ENCODE data around the gene COL5A1. TPM values are rescaled to one million over a fixed set of nuclear protein-coding genes. Genes with fewer than 3 reads are reported as not detected.

Gene COL5A1
- total RNA-seq, 1 experiment from 2014 or later, result 2.1 TPM

DNA sequence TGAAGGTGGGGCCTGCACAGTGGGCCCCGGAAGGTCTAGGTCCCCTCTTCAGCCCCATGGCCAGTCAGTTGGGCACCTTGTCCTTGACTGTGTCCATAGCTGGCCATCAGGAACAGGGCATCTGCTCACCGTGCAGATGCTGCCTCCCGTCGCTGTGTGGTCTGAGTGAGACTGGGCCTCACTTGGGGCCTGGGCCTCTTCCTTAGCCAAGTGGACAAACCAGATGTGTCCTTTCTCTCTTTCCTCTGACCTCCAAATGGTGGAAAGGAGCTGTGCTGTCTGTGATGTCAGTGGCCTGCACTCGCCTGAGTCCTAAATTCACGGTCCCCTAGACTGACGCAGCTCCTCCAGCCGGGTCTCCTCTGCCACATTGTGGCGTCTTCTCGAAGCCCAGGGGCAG is 114.5 kb downstream of the COL5A1 start:
- no peak for DNase-seq (ENCODE audit: extremely low read depth, low read depth)

DNA sequence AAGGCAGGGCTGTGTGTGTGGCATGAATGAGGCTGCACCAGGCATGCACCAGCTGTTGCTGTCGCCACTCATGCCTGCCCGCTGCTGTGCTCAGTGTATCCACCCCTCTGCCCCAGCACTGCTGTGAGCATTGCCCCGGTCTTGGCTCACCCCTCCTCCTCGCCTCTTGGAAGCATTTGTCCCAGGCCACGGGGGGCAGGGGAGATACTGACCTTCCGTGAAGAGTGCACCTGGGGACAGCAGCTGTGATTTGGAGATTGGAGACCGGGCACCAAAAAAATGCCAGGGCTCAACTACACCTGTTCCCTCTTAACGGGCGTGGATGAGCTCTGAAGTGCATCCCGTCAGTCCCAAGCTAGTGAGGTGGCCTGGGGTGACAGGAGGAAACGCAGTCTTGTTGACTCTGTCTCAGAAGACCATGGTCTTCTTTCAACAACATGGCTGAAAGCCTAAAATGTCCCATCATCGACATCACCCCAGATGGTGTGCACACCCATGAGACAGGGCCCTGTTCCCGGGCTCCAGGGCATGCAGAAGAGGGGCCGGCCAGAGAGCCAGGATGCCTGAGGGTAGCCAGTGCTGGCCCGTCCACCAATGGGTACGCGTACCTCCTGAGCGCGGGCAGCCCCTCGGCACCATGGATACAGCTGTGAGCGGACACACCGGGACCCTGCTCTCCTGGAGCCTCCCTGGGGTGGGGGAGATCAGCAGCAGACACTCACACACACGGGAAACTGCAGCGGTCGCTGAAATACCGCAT is 115.8 kb downstream of the COL5A1 start:
- DNase-seq (ENCODE audit: extremely low read depth, low read depth), result no peak

DNA sequence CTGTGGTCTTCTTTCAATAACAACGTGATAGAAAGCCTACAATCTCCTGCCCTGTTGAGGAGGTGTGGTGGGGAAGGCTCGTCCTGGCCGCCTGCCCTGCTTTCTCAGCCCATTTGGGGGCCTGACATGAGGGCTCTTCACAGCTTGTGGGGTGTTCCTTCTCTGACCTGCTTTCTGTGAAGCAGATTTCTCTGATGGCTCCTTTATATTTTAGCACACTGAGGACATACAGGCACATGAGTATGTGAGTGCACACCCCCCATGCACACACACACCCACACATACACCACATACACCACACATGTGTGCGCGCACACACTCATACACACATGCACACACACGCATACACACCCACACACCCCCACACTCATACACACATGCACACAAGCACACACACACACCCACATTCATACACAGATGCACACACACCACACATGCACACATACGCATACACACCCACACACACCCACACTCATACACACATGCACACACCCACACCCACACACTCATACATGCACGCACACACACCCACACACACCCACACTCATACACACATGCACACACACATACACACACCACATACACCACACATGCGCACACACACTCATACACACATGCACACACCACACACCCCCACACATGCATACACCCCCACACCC is 117.5 kb downstream of the COL5A1 start:
- no peak for DNase-seq (ENCODE audit: extremely low read depth, low read depth)

DNA sequence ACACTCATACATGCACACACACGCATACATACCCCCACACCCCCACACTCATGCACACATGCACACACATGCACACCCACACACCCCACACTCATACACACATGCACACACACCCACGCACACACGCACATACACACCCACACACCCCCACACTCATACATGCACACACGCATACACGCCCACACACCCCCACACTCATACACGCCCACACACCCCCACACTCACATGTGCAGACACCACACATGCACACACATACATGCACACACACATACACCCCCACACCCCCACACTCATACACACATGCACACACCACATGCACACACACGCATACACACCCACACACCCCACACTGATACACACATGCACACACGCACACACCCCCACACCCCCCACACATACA is 118.3 kb downstream of the COL5A1 start:
- no peak for DNase-seq (ENCODE audit: extremely low read depth, low read depth)

DNA sequence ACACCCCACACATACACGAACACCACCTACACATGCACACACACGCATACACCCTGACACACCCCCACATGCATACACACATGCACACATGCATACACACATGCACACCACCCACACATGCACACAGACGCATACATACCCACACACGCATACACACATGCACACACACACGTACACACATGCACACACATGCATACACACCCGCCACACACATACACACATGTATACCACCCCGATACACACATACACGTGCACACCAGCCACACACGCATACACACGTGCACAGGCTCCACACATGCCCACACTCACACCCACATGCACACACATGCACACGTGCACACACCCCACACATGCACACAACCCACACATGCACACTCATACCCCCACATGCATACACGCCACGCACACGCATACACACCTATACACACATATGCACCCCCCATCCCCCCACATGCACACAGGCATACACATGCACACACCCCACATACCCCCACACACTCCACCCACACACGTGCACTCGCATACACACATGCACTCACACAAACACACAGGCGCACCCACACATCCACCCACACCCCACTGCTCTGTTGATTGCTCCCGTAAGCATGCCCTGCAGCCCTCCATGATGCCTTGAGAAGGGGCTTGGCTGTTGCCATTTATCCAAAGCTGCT is 119.3 kb downstream of the COL5A1 start:
- no peak for DNase-seq (ENCODE audit: extremely low read depth, low read depth)

DNA sequence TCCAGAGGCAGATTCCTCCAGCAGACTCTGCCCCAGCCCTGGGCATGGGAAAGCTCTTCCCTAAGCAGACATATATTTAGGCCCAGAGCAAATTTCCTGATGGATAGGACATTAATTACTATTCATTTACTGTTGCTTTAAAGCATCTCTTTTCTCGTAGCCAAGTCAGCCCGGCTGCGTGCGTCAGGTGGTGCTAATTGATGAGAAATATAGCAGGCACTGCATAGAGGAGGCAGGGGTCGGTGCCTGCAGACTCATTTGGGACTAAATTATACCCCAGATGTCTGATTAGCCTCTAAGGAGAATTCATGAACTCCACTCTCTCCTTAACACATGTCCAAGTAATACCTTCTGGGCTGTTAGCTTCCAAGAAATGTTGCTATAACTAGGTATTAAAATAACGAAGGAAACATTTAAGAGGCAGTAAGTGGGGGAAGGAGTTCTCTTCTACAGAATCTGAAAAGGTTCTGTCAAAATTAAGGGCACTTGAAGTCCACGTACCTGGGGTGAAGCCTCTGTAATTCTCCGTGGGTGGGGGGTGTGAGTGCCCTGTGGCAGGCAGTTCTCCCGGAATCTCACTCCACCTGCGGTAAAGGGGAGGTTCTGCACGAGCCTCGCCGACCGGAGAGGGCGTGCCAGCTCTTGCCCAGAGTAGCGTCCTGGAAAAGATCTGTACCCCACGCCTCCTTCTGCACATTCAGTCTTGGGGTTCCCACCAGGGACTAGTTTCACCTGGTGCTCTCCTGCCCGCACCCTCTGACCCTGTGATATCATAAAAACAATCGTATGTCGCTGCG is 123.1 kb downstream of the COL5A1 start:
- no peak for DNase-seq (ENCODE audit: extremely low read depth, low read depth)

DNA sequence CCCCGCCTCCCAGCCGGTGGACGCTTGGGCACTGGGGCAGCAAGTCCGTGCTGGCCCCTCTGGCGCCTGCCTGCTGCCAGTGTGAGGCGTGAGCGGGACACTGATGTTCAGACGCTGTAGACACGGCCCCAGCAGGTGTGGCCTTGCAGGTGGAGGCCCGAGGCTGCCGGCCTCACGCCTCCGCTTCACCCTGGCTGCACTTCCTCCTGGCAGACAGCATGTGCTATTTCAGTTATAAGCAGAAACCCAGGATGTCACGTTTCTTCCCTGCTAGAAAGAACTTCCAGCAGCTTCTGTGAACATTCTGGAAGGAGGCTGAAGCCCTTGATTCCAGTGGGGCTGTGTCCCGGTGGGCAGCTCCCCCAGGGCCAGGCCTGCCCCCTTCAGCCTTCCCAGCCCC is 124.2 kb downstream of the COL5A1 start:
- no peak for DNase-seq (ENCODE audit: extremely low read depth, low read depth)

DNA sequence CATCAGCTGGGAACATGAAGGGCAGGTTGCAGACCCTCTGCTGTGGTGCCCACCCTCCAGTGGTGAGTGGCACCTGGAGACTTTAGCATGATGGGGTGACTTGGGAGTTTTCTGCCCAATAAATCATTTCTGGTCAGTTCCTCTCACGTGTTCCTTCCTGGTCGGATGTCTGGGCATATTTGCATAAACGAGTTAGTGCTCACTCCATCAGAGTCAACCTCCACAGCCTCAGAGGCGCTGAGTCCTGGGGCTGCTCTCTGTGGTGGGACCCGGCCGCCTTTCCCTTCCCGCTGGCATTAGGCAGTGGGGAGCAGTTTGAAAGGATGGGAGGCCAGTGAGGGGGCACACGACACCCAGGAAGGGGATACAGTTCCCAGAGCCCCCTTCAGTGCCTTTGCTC is 125.0 kb downstream of the COL5A1 start:
- DNase-seq (ENCODE audit: extremely low read depth, low read depth), result no peak

DNA sequence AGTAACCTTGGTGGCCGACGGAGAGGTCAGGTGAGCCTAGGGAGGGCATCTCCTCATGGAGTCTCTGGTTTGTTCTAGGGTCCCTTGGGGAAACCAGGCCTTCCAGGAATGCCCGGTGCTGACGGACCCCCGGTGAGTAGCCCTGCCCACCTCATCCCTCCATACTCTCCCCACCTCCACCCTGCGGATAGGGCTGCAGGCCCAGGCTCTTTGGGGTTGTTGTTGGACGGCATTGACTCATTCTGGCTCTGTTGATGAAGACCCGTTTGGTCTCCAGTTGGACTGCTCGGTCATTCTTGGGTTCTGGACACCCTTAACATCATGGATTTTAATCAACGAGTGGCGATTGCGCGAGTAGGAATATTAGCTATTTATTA is 126.7 kb downstream of the COL5A1 start:
- no peak for DNase-seq (ENCODE audit: extremely low read depth, low read depth)

DNA sequence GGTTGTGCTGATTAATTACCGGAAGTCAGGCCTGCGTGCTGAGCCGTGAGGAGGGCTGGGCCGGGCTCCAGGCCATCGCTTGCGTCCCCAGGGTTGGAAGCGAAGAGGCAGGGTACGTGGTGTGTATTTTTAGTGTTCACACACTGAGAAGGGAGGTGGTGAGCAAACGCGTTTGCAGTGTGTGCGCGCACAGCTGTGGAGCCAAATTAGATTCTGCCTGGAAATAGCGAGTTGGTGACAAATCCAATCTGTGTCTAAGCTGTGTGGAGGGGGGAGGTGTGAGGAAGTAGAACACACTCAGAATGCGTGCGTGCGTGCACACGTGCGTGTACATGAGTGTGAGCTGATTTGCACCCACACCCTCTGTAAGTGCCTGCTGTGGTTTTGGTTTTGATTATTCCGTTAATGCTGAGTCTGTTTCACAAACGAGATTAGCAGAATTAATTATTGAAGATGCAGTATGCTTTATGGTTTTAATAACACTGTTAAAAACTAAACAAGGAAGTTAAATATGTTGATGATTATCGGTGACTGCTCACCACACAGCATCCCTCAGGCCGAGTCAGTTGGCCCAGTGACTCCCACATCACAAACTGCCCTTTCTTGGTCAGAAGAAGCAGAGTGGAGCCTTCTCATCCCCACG is 127.2 kb downstream of the COL5A1 start:
- DNase-seq (ENCODE audit: extremely low read depth, low read depth), result no peak

DNA sequence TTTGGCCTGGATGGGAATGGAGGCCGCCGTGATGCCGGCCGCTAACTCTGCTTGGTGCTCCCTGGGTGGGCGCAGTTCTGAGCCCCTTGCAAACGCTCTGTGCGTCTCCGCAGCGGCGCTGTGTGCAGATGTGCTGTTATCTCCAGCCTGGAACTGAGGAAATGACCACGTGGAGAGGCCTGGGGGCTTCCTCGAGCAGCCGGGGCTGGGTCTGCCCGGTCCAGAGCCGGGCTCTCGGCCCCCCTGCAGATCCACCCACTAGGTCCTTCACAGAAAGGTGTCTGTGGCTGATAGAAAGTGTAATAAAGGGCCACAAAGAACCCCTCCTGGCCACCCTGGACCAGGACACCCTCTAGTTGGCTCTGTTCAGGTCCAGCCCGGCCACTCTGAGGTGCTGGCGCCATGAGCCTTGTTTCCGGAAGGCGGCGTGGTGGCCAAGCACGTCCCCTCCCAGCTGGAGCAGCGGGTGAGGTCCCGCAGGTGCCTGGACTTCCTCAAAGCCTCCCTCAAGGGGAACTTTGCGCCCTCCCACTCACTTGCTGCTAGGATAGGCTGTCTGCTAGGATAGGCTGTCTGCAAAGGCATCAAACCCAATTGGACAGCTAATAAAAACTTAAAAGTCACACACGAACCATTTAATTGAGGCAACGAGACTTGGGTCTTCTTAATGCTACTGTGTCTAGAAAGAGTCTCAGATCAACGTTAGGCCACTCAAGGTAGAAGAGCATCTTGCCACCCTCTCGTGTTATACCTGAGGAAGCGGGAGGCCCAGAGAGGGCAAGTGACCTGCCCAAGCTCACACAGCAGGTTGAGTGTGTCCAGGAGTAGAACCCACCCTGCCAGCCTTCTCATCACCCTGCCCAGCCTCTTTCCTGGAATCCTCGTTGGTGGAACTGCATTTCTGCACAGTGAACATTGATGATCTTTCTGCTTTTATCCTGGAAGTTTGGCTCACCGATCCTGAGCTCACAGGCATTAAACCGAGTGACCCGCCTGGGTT is 129.7 kb downstream of the COL5A1 start:
- DNase-seq (ENCODE audit: extremely low read depth, low read depth), result no peak

DNA sequence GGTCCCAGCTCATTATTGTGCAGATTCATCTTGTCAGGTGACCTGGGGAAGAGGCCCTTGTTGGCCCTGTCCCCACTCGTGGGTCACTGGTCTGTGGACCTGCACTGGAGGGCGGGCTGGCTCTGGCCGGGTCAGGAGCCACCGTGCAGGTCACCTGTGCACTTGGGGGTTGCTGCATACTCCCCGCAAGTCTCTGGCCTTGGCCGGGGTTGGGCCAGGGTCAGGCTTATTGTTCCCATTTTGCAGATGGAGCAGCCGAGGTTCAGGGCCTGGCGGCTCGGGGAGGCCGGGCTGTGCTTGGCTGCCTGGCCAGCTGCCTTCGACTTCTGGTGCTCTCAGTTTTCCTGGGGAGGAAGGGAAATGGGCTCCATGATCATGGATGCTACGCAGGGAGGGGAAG is 130.7 kb downstream of the COL5A1 start:
- DNase-seq (ENCODE audit: extremely low read depth, low read depth), result no peak

DNA sequence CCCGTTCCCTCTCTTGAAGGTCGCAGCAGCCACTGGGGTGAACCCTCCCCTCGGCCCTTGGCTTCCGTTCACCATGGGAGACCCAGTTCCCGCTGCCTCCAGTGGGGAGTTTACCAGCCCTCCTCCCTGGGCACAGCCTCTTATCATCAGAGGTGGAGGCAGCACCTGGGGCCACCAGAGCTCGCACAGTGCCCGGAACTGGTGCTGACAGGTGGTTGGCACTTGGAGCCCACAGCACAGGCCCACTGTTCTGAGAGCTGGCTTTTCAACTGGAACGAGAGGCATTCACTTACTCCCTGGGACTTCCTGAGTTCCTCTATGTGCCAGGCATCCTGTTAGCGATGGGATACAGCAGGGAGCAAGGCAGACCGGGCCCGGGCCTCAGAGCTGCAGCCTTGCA is 132.2 kb downstream of the COL5A1 start:
- DNase-seq (ENCODE audit: extremely low read depth, low read depth), result no peak

DNA sequence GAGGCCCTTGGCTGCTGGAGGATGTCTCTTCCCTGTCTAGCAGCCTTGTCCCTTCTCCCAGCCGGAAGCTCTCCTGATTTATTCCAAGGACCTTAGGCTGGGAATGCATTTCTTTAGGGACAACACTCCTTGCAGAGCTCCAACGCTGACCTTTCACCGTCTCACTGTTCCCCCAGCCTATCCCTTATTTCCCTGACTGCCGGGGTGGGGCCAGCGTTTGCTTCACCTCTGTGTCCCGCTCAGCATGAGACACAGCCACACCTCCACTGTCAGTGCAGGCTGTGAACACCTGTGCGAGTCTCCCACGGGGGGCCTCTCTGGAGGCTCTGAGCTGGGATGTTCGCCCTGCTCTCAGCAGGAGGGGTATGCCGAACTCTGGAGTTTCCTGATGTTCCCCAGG is 132.8 kb downstream of the COL5A1 start:
- no peak for DNase-seq (ENCODE audit: extremely low read depth, low read depth)

DNA sequence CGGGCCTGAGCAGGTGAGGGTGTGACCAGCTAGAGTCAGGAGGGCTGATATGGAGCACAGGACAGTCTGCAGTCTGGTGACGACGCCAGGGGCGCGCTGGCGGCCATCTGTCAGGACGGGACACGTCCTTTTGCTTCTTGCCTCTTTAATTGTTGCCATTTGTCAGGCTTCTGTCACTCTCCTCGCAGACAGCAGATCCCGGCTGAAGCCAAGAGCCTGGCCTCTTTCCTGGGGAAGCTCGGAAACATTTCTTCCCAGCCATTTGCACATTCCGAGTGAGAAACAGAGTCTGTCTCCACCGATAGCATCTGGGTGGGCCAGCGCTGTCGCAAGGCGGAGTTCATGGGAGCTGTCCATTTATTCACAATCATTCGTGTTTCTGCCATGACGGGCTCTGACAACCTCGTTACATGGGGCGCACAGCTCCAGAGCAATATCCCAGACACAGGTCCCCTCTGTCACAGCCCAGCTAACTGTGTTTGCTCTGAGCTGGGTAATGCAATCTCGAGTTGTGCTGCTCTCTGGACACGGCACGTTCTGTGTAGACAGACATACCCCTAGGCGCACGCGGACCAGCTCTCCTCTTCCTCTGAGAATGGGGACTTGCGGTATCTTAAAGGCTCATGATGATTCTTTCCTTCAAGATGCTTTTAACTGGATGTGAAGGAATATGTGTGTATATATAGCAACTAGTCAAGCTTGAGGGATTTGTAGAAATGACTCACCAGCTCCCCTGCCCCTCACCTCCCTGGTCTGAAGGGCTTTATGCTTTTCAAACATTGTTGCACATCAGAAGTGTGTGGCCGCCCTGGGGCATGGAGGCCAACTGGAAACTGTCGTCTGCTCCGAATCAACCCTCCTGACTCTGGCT is 133.7 kb downstream of the COL5A1 start:
- no peak for DNase-seq (ENCODE audit: extremely low read depth, low read depth)

DNA sequence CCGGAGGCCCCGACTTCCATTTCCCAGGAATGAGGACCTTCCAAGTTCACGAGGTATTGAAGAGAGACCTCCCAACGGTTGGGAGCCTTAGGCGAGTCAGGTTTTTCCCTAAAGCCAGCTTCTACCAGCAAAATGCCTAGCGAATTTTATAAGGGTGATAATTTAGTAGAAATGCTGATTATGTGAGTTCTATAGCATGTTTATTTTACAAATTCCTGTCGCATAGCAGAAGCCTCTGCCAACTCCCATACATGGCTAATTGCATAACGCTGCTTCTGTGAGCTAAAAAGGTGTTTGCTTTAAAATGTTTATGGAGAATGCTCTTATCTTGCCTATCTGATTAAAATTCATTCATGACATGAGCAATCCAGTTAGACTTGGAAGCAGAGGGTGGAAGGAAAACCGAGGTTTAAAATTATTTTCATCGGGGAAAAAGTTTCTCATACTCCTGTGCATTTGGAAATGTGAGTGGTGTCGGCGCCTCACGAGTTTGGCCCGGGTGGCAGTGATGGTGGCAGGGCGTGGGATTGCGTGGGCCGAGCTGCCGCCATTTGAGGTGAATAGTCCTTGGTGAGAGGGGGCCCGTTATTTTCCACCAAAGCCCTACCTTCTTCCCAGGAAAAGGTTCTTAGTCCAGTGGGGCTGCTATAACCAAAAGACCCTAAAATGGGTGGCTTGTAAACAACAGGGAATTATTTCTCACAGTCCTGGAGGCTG is 134.6 kb downstream of the COL5A1 start:
- DNase-seq (ENCODE audit: extremely low read depth, low read depth), result no peak

DNA sequence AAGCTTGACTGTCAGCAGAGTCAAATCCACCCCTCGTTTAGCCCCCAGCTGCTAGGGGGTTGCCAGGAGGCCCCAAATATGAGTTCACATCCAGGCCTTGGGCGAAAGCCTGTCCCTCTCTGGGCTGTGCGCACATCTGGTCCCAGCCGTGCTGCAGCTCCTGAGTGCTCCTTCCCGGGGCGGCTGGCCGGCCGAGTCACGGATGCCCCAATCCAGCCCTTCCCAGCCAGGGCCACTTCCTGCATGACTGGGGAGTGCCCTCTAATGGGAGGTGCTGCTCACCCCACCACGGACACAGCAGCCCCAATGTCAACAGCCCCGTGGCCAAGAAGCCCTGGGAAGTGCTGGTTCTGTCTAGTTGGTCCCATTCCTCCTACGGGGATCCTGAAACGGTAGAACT is 135.6 kb downstream of the COL5A1 start:
- DNase-seq (ENCODE audit: extremely low read depth, low read depth), result no peak

DNA sequence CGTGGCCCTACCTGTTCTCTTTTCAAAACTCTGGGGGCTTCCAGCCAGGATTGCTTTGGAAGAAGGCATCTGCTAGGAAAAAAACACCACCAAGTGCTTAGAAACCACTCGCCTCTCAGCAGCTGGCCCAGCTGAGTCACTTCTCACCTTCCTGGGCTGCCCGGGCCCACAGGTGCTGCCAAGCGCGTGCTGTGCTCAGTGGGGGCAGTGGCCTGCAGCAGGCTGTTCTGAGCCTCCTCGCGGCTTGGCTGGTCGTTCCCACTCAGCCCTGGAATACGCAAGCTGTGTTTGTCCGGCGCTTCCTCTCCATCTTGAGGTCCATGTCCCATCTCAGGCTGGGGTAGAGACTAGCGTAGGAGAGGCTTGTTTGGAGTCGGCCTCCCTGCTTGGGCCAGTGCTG is 136.6 kb downstream of the COL5A1 start:
- DNase-seq (ENCODE audit: extremely low read depth, low read depth), result no peak
